Lower leg skin (tissue), 3 donors: ENCODE data around the gene LMBRD1.

Source experiments
- POLR2A ChIP-seq, 2 donors: fragments of 450-650 bp; IDR thresholded peaks; one replicate each; pipeline ENCODE4 v1.6.1; 2016 to 2017; ENCODE audit warnings: antibody characterized with exemption in 2 of 2, mild to moderate bottlenecking in 1 of 2, moderate library complexity in 1 of 2
- TF ChIP-seq, protein P1 (sequence below), 3 donors: fragments of 450-650 bp; IDR thresholded peaks; one replicate each; pipeline ENCODE4 v1.5.1; 2016; ENCODE audit warnings: antibody characterized with exemption in 3 of 3, mild to moderate bottlenecking in 3 of 3, moderate library complexity in 2 of 3

DNA sequence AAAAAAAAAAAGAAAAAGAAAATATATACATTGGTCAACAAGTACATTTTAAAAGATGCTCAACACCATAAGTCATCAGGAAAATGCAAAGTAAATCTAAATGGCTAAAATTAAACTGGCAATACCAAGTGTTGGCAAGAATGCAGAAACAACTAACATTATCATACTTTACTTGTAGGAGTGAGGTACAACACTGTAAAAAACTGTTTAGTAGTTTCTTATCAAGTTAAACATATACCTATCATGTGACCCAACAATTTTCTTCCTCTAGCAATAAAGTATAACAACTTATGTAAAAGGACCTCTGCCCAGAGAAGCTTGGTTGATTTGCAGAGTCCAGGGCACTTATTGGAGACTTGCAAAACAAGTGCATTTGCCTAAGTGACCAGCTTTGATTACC, 40.4 kb downstream of the LMBRD1 start:
- no peak for TF ChIP-seq POLR2A (IDR thresholded peaks at IDR 0.05)
- TF ChIP-seq, protein P1, sequence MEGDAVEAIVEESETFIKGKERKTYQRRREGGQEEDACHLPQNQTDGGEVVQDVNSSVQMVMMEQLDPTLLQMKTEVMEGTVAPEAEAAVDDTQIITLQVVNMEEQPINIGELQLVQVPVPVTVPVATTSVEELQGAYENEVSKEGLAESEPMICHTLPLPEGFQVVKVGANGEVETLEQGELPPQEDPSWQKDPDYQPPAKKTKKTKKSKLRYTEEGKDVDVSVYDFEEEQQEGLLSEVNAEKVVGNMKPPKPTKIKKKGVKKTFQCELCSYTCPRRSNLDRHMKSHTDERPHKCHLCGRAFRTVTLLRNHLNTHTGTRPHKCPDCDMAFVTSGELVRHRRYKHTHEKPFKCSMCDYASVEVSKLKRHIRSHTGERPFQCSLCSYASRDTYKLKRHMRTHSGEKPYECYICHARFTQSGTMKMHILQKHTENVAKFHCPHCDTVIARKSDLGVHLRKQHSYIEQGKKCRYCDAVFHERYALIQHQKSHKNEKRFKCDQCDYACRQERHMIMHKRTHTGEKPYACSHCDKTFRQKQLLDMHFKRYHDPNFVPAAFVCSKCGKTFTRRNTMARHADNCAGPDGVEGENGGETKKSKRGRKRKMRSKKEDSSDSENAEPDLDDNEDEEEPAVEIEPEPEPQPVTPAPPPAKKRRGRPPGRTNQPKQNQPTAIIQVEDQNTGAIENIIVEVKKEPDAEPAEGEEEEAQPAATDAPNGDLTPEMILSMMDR (IDR thresholded peaks at IDR 0.05): no peak
